Activated B cell treated with CpG ODN at 0.5 μM for 24 hours (primary cell): ENCODE data around the gene DMAP1. TPM values are rescaled to one million over a fixed set of nuclear protein-coding genes. Genes with fewer than 3 reads are reported as not detected.
"Not testable (repeated sequence)": the region's sequence is repeated elsewhere in the genome, so short reads cannot be mapped to it uniquely, and the experiment has no call there.

Source experiments
- ATAC-seq: fragments of 200-7000 bp; cut with Tn5 transposase; one replicate; pipeline ENCODE4 v1.10.0; 2021; ENCODE audit warnings: low read depth, mild to moderate bottlenecking, moderate library complexity
- CTCF ChIA-PET: fragments of 350-600 bp; sonication (Branson Sonifier 250); formaldehyde crosslinking; loops from one replicate; lab custom pipeline; 2021; ENCODE audit warnings: antibody characterized with exemption; lab: Charles Lee
- POLR2A ChIA-PET: fragments of 350-600 bp; sonication (Branson Sonifier 250); formaldehyde crosslinking; loops from one replicate; lab custom pipeline; 2021; ENCODE audit warnings: antibody characterized with exemption; lab: Charles Lee
- DNase-seq: peaks from one replicate; pipeline ENCODE4 v3.0.0; 2022
- H3K27ac Mint-ChIP-seq: one replicate; pipeline ENCODE4 v1.8.0; 2020; ENCODE audit warnings: mixed read lengths
- H3K27me3 Mint-ChIP-seq: one replicate; pipeline ENCODE4 v1.8.0; 2021; ENCODE audit warnings: mixed read lengths
- H3K36me3 Mint-ChIP-seq: one replicate; pipeline ENCODE4 v1.8.0; 2021; ENCODE audit warnings: low read depth, mixed read lengths
- H3K4me1 Mint-ChIP-seq: one replicate; pipeline ENCODE4 v1.8.0; 2021; ENCODE audit warnings: mixed read lengths
- H3K4me3 Mint-ChIP-seq: one replicate; pipeline ENCODE4 v1.8.0; 2020; ENCODE audit warnings: mild to moderate bottlenecking, mixed read lengths
- H3K9me3 Mint-ChIP-seq: one replicate; pipeline ENCODE4 v1.8.0; 2020; ENCODE audit warnings: mixed read lengths
- CTCF ChIP-seq: fragments of 200-600 bp; IDR thresholded peaks from one replicate; pipeline ENCODE4 v1.8.0; 2022; ENCODE audit warnings: antibody characterized with exemption, mild to moderate bottlenecking
- intact Hi-C: fragments of 100-400 bp; cut with micrococcal nuclease; formaldehyde crosslinking; loops from one replicate; pipeline ENCODE4 v1.15.1; 2024
- total RNA-seq: library from RNA; stranded (reverse); gene quantifications from 2 replicates; pipeline ENCODE4 v1.2.3, GENCODE V29; 2022

Gene DMAP1
- total RNA-seq, 1 donor from 2014 or later: 64.7 TPM

DNA sequence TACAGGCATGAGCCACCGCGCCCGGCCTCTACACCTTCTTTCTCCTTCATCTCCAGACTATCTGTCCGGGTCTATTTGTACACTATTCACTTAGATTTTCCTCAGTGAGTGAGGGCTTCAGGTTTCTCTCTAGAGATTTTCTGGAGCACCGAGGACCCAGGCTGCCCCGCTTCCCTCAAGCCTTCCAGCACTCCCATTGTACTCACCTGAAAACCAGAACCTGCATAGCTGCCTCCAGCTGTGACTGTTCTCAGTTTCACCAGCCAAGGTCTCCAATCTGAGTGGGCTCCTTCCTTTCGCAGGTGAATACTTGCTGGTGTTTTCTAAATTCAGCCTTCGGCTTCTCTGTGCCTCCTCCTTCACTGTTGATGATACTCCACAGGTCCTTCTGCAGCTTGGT lies 12.9 kb upstream of the DMAP1 start:
- Mint-ChIP-seq H3K36me3 (no peaks in the 10 kb centered on the region), H3K27ac (no peak overlapping the region), H3K27me3 (peaks cover 4% of the 10 kb centered on the region), H3K4me1 (no peaks in the 10 kb centered on the region), H3K9me3 (no peaks in the 10 kb centered on the region), H3K4me3 (no peak overlapping the region)
- TF ChIP-seq CTCF: no peak
- ATAC-seq (no peak), DNase-seq (no peak)
- ChIA-PET CTCF (no interaction called here), POLR2A (no interaction called here)
- intact Hi-C loops: no loop called here

- POLR2A ChIA-PET, ATAC-seq, CTCF ChIA-PET, H3K36me3 Mint-ChIP-seq, DNase-seq, H3K27ac Mint-ChIP-seq, H3K9me3 Mint-ChIP-seq, H3K4me1 Mint-ChIP-seq, H3K4me3 Mint-ChIP-seq, H3K27me3 Mint-ChIP-seq, intact Hi-C loops: not testable (repeated sequence)
Measured at GRCh38 chr1:44206545-44206944, 6.7 kb upstream of the DMAP1 start.

DNA sequence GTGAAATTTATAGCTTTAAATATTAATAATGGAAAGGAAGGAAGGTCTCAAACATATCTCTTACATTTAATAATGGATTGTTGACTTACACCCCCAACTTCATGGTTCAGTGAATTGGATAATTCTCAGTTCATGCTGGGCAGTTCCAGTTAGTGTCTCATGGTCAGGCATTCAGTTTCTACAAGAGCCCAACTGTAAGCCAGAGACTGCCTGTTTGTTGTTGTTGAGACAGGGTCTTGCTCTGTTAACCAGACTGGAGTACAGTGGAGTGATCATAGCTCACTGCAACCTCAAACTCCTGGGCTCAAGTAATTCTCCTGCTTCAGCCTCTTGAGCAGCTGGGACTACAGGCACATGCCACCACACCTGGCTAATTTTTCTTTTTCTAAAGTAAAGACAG lies 5.0 kb upstream of the DMAP1 start:
- peaks cover 2% of the 10 kb centered on the region for H3K27me3 Mint-ChIP-seq
- ChIA-PET CTCF (no interaction called here), POLR2A (interaction anchor here (0.7 kb wide), 1 partner anchor 177 kb away, joined by 3 read pairs; the partner anchor contains the start of gene SLC6A9)
- no peak overlapping the region for H3K4me3 Mint-ChIP-seq
- peaks cover 3% of the 10 kb centered on the region for H3K36me3 Mint-ChIP-seq
- intact Hi-C loops: no loop called here
- no peak for TF ChIP-seq CTCF
- H3K4me1 Mint-ChIP-seq: peaks cover 11% of the 10 kb centered on the region
- ATAC-seq (no peak), DNase-seq (no peak)
- H3K9me3 Mint-ChIP-seq: no peaks in the 10 kb centered on the region
- no peak overlapping the region for H3K27ac Mint-ChIP-seq

DNA sequence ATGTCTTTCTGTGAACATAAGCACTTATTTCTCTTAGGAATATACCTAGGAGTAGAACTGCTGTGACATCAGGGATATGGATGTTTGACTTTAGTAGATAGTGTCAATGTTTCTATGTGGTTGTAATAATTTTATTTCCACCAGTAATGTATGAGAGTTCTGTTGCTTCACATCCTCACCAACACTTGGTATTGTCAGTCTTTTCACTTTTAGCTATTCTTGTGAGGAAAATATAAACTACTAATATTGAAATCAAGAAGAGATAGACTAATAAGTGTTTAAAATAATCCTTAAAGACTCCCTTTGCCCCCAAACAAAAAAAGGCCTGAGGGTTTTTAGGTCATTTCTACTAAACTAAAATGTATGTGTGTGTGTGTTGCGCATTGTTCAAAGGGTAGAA lies 2.7 kb upstream of the DMAP1 start:
- Mint-ChIP-seq H3K4me3 (no peak overlapping the region), H3K4me1 (peaks cover 29% of the 10 kb centered on the region), H3K36me3 (peaks cover 10% of the 10 kb centered on the region), H3K27ac (no peak overlapping the region), H3K9me3 (no peaks in the 10 kb centered on the region), H3K27me3 (no peaks in the 10 kb centered on the region)
- CTCF ChIA-PET: no interaction called here
- ATAC-seq (no peak), DNase-seq (no peak)
- no peak for TF ChIP-seq CTCF
- POLR2A ChIA-PET: no interaction called here
- intact Hi-C loops: loop anchor here (5.0 to 10.0 kb wide), 2 partner anchors 236 to 503 kb away; partner anchors contain the start of genes ATP6V0B, B4GALT2, DPH2 and ST3GAL3

GRCh38 chr1:44212355-44213221 lies 683 bp upstream of the DMAP1 start:
- Mint-ChIP-seq H3K4me1 (peaks cover 36% of the 10 kb centered on the region), H3K4me3 (peak overlapping the region; percentile 95), H3K27me3 (no peaks in the 10 kb centered on the region), H3K36me3 (peaks cover 28% of the 10 kb centered on the region), H3K9me3 (no peaks in the 10 kb centered on the region), H3K27ac (peak overlapping the region; percentile 91)
- no peak for DNase-seq
- intact Hi-C loops: loop anchor here (1.0 to 10.0 kb wide), 4 partner anchors 143 to 505 kb away; partner anchors contain the start of genes ARMH1, ATP6V0B, B4GALT2 and DPH2
- no peak for ATAC-seq
- ChIA-PET POLR2A (interaction anchor here (0.7 to 1.6 kb wide), 5 partner anchors 42 to 462 kb away, joined by 3 to 10 read pairs (median 5); partner anchors contain the start of genes ARMH1, ATP6V0B, IPO13 and TMEM53), CTCF (interaction anchor here (1.5 kb wide), 1 partner anchor 103 kb away, joined by 3 read pairs; no protein-coding TSS in a partner anchor)
- TF ChIP-seq CTCF: no peak
